ENCODE results near the gene TMEM209.
"Not testable (repeated sequence)": the region's sequence is repeated elsewhere in the genome, so short reads cannot be mapped to it uniquely, and the experiment has no call there.

The TMEM209 gene

DNA sequence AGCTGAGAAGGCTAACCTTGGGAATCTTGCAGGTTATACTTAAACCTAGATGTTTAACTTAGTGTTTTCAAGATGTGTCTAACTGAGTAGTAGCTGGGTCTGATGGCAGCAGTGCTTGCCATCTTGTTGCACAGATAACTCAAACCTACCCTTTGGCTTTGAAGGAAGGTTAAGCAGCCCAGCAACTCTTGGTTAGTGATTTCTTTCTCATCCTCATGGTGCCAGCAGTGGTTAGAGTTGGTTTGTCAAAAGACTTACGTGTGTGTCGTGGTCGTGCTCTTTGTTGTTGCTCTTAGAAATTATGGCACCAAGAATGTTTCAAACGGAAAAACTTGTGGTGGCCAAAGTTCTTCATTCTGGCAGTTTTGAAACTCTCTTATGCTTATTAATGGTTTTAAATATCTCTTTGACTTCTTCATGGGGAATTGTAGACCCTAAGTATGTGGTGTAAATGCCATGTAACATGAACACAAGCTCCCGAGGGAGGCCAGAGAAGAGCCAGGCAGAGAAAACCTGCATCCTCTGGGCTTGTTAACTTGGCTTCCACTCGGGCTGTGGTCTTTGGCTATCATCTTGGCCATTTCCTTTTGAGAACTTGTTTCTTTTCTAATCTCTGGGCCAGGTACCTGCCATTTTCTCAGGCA, 73.9 kb downstream of the TMEM209 start:
- TF ChIP-seq, protein P1, sequence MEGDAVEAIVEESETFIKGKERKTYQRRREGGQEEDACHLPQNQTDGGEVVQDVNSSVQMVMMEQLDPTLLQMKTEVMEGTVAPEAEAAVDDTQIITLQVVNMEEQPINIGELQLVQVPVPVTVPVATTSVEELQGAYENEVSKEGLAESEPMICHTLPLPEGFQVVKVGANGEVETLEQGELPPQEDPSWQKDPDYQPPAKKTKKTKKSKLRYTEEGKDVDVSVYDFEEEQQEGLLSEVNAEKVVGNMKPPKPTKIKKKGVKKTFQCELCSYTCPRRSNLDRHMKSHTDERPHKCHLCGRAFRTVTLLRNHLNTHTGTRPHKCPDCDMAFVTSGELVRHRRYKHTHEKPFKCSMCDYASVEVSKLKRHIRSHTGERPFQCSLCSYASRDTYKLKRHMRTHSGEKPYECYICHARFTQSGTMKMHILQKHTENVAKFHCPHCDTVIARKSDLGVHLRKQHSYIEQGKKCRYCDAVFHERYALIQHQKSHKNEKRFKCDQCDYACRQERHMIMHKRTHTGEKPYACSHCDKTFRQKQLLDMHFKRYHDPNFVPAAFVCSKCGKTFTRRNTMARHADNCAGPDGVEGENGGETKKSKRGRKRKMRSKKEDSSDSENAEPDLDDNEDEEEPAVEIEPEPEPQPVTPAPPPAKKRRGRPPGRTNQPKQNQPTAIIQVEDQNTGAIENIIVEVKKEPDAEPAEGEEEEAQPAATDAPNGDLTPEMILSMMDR (IDR thresholded peaks at IDR 0.05): no peak
- no peak for DNase-seq
- no peak overlapping the region for H3K4me3 ChIP-seq
- H3K27me3 ChIP-seq: no peaks in the 10 kb centered on the region
- peaks cover 0 to 18% (median 7%) of the 10 kb centered on the region in 4 donors for H3K4me1 ChIP-seq
- no peaks in the 10 kb centered on the region for H3K9me3 ChIP-seq
- peaks cover 44 to 77% (median 53%) of the 10 kb centered on the region in 3 donors for H3K36me3 ChIP-seq
- intact Hi-C loops (cut with DNase I; ENCODE audit: low total_unique reads): no loop called here
- no peak overlapping the region for H3K27ac ChIP-seq

DNA sequence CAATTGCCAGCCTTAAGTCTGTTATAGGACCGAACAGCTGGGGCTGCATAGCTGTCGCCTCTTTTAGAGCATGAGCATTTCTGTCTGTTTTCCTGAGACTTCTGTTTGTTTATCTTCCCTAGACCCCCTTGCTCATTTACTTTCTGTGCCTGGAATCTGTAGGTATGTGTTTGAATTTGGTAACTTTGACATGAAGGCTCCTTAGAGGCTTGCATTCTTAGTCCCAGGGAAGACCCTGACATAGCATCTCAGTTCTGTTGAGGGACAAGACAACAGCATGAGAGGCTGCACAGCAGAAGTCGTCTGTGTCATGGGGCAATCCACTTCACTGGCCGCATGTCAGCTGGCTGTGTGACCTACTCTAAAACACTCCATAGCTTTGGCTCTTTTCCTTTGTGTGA, 76.2 kb downstream of the TMEM209 start:
- TF ChIP-seq, protein P1 (IDR thresholded peaks at IDR 0.05): no peak
- no peak overlapping the region for H3K27ac ChIP-seq
- peaks cover 0 to 18% (median 7%) of the 10 kb centered on the region in 4 donors for H3K4me1 ChIP-seq
- intact Hi-C loops (cut with DNase I; ENCODE audit: low total_unique reads): no loop called here
- H3K36me3 ChIP-seq: peaks cover 56 to 78% (median 60%) of the 10 kb centered on the region in 3 donors
- H3K4me3 ChIP-seq: no peak overlapping the region
- no peaks in the 10 kb centered on the region for H3K9me3 ChIP-seq
- no peaks in the 10 kb centered on the region for H3K27me3 ChIP-seq
- no peak for DNase-seq

DNA sequence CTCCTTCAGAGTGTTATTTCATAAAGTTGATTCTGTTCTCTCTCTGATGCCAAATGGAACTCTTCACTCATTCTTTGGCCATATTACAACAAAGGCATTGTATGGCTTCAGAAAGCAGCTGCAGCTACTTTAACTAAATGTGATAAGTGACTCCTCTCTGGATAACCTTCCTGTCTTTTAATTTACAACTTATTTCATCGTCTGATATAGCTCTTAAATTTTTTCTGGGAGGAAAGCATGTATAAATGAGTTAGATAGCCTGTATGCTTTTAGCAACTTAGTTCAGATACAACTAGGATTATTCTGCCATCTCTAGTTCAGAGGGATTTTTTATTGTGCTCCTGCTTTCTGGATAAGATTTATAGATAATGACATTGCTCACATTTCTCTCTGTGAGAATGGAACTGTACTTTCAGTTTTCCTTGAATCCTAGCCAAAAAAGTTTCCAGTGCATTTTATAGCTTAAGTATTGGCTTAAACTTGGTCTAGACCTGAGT, 77.3 kb downstream of the TMEM209 start:
- intact Hi-C loops (cut with DNase I; ENCODE audit: low total_unique reads): no loop called here
- DNase-seq: no peak
- TF ChIP-seq, protein P1 (IDR thresholded peaks at IDR 0.05): no peak
- no peaks in the 10 kb centered on the region for H3K9me3 ChIP-seq
- peaks cover 67 to 81% (median 69%) of the 10 kb centered on the region in 3 donors for H3K36me3 ChIP-seq
- peaks cover 0 to 18% (median 7%) of the 10 kb centered on the region in 4 donors for H3K4me1 ChIP-seq
- no peak overlapping the region for H3K27ac ChIP-seq
- no peak overlapping the region for H3K4me3 ChIP-seq
- H3K27me3 ChIP-seq: no peaks in the 10 kb centered on the region

DNA sequence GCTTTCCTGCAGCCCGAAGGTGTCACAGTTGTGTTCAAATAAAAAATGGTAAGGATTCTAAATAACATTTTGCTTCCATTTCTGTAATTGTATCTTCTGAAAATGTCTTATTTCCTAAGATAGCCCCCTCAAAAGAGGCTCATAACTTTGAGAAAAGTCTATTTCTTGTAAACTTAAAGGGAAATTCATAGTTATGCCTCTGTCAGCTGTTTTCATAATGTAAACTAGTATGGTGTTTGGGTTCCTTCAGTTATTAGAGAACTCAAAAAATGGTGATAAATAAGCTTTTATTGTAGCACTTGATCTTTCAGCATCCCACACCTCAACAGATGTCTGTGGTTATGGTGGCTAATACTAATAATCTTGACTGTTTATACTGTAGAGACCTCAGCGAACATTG, 77.8 kb downstream of the TMEM209 start:
- no peaks in the 10 kb centered on the region for H3K27me3 ChIP-seq
- intact Hi-C loops (cut with DNase I; ENCODE audit: low total_unique reads): no loop called here
- peaks cover 70 to 81% (median 71%) of the 10 kb centered on the region in 3 donors for H3K36me3 ChIP-seq
- no peak overlapping the region for H3K27ac ChIP-seq
- H3K9me3 ChIP-seq: no peaks in the 10 kb centered on the region
- H3K4me1 ChIP-seq: peaks cover 0 to 18% (median 7%) of the 10 kb centered on the region in 4 donors
- TF ChIP-seq, protein P1 (IDR thresholded peaks at IDR 0.05): no peak
- H3K4me3 ChIP-seq: no peak overlapping the region
- DNase-seq: no peak

DNA sequence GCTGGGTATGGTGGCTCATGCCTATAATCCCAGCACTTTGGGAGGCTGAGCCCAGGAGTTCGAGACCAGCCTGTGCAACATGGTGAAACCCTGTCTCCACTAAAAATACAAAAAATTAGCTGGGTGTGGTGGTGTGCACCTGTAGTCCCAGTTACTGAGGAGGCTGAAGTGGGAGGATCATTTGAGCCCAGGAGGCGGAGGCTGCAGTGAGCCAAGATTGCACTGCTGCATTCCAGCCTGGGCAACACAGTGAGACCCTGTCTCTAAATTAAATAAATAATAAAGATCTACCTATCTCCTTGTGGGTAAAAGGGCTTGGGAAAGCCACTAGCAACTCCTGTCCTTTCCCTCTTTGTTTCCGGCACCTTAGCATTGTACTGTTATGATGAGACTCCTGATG, 78.4 kb downstream of the TMEM209 start:
- H3K9me3 ChIP-seq; DNase-seq; intact Hi-C loops (cut with DNase I; ENCODE audit: low total_unique reads); H3K27ac ChIP-seq; H3K27me3 ChIP-seq; H3K4me3 ChIP-seq: not testable (repeated sequence)
- H3K4me1 ChIP-seq: peaks cover 0 to 18% (median 7%) of the 10 kb centered on the region in 4 donors
- H3K36me3 ChIP-seq: peaks cover 70 to 81% (median 74%) of the 10 kb centered on the region in 3 donors

DNA sequence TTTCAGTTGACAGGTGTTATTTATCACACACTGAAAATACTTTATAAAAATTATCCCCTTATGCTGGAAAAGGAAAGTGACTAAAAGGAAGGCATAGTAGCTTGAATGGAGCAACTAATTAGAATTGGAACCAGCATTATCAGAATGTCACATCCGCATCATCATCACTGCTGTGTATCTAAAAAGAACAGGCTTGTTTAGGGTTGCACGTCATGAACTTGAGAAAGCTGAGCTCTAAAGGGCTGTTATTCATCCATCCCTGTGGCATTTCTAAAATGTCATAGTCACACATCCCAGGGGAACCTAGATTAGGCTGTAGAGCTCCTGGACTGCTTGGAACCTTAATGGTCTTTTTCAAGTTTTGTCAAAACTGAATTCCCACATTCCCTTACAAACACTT, 80.5 kb downstream of the TMEM209 start:
- Histone ChIP-seq H3K36me3 (peaks cover 61 to 82% (median 67%) of the 10 kb centered on the region in 3 donors), H3K9me3 (no peaks in the 10 kb centered on the region), H3K27ac (no peak overlapping the region), H3K4me3 (no peak overlapping the region), H3K27me3 (no peaks in the 10 kb centered on the region), H3K4me1 (peaks cover 0 to 18% (median 7%) of the 10 kb centered on the region in 4 donors)
- TF ChIP-seq, protein P1 (IDR thresholded peaks at IDR 0.05): no peak
- DNase-seq: no peak
- intact Hi-C loops (cut with DNase I; ENCODE audit: low total_unique reads): no loop called here
